GM18951 (cell line): ENCODE results near the gene NOM1.
"Not testable (repeated sequence)": the region's sequence is repeated elsewhere in the genome, so short reads cannot be mapped to it uniquely, and the experiment has no call there.

ENCODE experiments used
- POLR2A ChIP-seq: IDR thresholded peaks from 4 replicates; pipeline ENCODE4 v1.6.1; 2011; ENCODE audit warnings: mild to moderate bottlenecking; ENCODE audit not compliant: insufficient read length, insufficient read depth; ENCODE audit errors: extremely low read depth
- in situ Hi-C: fragments of 300-500 bp; cut with MboI; formaldehyde crosslinking; loops from one replicate; pipeline ENCODE4 v1.12.0; 2022; ENCODE audit warnings: low sequenced_read_pairs, mixed read lengths, inconsistent platforms; ENCODE audit not compliant: unreplicated experiment

The NOM1 gene

GRCh38 chr7:156947120-156947843 is 2.2 kb upstream of the NOM1 start:
- TF ChIP-seq POLR2A = no peak
- in situ Hi-C loops = no loop called here

- TF ChIP-seq POLR2A = no peak
- in situ Hi-C loops = no loop called here
Observed at GRCh38 chr7:156948361-156948760, 1.2 kb upstream of the NOM1 start.

DNA sequence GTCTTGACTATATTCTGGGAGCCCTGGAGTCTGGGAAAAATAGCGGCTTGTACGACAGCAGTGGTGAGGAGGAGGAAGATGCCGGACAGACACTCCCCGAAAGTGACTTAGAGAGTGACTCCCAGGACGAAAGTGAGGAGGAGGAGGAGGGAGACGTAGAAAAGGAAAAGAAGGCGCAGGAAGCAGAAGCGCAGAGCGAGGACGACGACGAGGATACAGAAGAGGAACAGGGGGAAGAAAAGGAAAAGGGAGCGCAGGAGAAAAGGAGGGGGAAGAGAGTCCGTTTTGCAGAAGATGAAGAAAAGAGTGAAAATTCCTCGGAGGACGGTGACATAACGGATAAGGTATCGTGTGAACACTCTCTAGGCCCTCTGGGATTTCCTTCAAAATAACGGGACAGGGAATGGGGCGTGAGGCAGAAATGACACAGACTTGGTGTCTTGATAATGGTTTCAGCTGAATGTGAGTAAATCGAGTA is 908 bp downstream of the NOM1 start:
- in situ Hi-C loops = no loop called here
- TF ChIP-seq POLR2A = no peak

- in situ Hi-C loops = not testable (repeated sequence)
Observed at GRCh38 chr7:156953215-156953614, 3.7 kb downstream of the NOM1 start.

- TF ChIP-seq POLR2A = no peak
- in situ Hi-C loops = no loop called here
Observed at GRCh38 chr7:156954941-156955340, 5.4 kb downstream of the NOM1 start.

DNA sequence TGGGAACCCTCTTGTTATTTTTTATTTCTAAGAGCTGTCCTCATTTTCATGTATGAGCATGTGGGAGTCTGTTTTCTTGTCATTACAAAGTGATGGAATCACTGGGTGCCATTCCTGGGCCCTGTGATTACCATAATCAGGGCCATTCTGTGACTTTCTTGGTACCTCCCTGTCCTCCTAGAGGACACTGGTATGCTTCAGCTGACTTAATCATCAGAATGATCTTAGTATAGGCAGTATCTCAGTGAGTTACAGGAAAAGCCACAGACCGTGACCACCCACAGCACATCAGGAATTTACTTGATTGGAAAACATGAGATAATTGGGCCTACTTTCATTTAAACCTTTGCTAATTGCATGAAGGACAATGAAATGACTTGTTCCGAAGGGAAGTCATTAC is 7.2 kb downstream of the NOM1 start:
- in situ Hi-C loops = no loop called here
- no peak for TF ChIP-seq POLR2A

DNA sequence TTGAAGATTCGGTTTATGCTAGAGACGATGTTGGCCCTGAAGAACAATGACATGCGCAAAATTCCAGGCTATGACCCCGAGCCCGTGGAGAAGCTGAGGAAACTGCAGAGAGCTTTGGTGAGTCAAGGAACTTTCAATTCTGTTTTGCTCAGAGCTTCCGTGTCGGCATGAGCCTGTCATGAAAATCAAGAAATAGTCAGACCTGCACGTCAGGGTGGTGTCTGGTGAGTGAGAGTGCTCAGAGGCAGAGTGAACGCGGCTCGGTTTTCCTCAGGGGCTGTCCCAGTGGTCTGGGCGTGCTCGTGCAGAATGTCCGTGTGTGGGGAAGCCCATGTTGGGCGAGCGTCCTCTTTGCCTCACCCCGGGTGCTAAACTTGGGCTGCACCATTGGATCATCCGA is 12.6 kb downstream of the NOM1 start:
- no peak for TF ChIP-seq POLR2A
- in situ Hi-C loops = no loop called here

- in situ Hi-C loops = no loop called here
- TF ChIP-seq POLR2A = no peak
Observed at GRCh38 chr7:156962897-156963296, 13.4 kb downstream of the NOM1 start.

- in situ Hi-C loops = no loop called here
- no peak for TF ChIP-seq POLR2A
Observed at GRCh38 chr7:156963472-156963871, 14.0 kb downstream of the NOM1 start.

- no peak for TF ChIP-seq POLR2A
- in situ Hi-C loops = no loop called here
Observed at GRCh38 chr7:156964971-156965370, 15.5 kb downstream of the NOM1 start.

- TF ChIP-seq POLR2A = no peak
- in situ Hi-C loops = no loop called here
Observed at GRCh38 chr7:156966387-156966786, 16.9 kb downstream of the NOM1 start.

DNA sequence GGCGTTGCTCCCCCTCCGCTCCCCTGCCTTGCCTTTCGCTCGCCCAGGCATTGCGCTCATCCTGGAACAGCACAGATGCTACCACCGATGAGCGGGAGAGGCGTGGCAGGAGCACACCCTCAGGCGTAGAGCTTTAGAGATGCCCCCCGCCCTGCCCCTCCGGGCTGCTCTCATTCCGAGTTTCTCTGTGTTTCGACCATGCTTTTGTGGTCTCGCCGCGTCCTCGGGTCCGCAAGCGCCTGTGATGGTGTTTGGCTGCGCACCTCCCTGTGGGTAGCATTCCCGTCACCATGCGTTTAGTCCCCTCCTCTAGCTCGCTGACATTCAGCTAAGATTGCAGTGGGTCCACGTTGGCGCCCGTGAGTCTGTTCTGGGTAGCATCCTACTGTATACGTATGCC is 18.7 kb downstream of the NOM1 start:
- in situ Hi-C loops = no loop called here
- TF ChIP-seq POLR2A = no peak

- TF ChIP-seq POLR2A = no peak
- in situ Hi-C loops = no loop called here
Observed at GRCh38 chr7:156969972-156970420, 20.5 kb downstream of the NOM1 start.

GRCh38 chr7:156975620-156976019 is 26.1 kb downstream of the NOM1 start:
- TF ChIP-seq POLR2A = no peak
- in situ Hi-C loops = no loop called here
